HG03378 (cell line): ENCODE data around the gene DLGAP4.

Source experiments
- ATAC-seq: cut with Tn5 transposase; IDR thresholded peaks from one replicate; pipeline ENCODE4 v1.9.1; 2021; ENCODE audit warnings: mild to moderate bottlenecking, moderate library complexity; ENCODE audit not compliant: unreplicated experiment

Gene DLGAP4

DNA sequence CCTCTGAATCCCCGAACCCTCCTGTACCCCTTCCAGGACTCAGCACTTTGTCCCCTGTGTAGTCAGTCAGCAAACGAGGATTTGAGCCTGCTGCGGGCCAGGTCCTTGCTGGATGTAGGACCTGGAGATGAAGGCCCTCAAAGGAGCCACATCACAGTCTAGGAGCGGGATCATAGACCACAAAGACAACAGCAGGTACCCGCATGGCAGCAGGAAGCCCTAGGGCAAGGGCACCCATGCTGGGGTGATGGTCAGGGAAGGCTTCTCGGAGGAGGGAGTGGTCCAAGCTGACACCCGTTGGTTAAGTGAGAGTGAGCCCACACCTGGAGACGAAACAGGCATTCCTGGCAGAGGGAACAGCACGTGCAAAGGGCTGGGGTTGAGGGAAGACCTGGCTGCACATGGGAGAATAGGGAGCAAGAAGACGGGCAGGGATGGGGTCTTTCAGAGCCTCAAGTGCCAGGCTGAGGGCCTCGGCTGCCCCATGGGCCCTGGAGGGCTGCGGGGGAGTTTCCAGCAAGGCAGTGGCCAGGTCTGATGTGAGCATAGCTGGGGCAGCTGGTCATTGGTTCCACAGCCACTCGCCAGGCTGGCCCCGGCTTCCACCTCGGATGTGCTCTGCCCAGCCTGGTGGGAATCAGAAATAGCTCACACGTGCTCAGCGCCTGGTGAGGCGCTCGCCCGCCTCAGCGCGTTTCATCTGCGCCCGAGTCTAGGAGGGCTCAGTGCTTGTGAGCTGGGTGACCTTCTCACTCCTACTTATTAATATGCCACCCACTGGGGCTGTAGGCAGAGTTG lies 15.0 kb downstream of the DLGAP4 start:
- no peak for ATAC-seq

DNA sequence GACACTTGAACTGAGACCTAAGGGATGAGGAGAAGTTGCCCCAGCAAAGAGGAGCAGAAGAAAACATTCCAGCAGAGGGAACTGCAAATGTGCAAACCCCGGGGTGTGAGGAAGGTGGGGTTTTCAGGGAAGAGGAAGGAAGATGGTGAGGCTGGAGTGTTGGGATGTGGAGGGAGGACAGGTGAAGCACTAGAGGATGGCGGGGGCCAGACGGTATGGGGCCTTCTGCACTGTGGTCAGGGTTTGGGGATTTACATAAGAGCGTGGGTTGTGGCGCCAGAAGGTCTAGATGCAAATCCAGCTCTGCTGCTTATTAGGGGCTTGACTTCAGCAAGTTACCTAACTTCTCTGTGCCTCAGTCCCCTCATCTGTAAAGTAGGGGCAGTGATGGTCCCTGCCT lies 16.0 kb downstream of the DLGAP4 start:
- ATAC-seq, result no peak

DNA sequence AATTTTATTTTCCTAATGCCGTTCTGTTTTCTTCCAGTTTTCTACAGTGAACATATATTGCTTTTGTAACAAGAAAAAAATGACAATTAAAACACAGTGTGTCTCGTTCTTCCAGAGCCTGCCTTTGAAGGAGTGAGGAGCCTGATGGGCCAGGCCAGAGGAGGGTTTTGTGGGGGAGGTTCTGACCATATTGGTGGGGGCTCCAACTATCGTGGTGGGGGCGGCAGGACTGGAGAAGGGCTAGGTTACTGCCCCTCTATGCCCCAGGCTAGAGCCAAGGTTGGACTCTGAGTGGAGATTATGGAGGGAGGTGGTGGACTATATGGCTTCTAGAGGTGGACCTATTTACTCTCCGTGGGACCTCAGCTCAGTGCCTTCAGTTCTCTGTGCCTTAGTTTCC lies 24.0 kb downstream of the DLGAP4 start:
- ATAC-seq, result no peak

DNA sequence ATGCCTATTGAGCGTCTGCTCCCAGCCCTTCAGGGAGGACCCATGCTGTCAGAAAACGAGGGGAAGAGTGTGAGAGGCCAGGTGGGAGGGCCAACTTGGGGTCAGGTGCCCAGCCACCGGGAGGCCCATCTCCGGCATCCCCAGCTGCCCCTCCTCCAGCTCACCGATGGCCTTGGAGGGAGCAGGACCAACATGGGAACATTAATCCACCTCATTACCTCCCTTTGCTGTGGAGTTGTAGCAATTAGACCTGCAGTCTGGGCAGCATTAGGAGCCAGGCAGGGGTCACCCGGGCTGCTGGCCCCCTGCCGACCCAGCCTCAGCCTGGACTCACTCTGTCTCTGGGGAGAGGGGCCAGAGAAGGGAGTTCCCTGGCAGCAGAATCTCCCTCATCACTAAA lies 25.1 kb downstream of the DLGAP4 start:
- ATAC-seq, result no peak

DNA sequence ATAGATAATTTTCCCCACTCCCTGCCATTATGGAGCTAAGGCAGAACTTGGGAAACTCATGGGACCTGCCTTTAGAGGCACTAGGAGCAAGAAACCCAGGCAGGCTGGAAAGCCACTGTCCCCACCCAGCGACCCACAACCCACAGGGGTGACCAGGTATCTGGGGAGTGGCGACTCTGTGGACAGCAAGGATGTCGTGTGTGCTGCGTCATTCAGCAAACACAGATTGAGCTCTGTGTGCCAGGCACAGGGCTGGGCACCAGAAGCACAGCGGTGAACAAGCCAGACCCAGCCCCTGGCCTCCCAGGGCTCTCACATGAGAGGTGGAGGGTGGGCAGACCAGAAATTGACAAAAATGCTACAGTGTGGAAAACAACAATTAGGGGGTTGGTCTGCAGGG lies 27.7 kb downstream of the DLGAP4 start:
- ATAC-seq, result no peak

DNA sequence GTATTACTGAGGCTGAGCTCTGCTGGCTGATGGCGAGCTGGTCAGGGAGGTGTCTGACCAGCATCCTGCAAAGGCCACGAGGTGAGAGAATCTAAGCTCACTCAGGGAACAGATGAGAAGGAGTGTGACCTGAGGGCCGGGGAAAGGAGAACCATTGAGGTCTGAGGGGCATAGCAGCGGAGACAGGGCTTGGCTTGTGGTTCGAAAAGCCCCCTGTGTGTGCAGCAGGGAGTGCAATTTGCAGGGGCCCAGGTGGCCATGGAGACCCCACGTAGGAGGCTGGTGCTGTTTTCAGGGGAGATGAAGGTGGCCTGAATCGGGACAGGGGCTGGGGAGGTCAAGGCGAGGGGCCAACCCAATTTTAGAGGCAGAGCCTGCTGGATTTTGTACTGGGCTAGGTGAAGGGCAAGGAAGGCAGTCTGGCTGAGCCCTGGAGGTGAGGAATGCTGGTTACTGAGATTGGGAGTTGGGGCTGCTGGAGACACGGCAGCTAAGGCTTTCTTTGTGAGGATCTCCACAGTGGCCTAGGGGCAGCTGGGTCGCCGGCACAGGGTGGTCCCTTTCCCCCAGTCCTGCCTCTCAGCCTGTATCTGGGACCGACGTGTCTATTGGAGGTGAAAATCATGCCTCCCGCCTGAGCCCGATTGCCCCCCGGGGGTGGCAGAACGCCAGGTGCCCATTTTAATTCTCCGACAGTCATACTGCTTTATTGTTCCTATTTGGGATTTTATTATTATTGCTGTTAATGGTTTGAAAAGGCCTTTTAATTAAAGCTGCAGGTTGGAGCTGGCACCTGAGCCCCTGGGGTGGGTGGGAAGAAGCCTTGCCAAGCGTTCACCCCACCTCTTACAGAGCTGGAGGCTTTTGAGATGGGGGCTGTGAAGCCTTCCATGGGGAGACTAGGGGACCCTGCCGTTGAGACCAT lies 28.4 kb downstream of the DLGAP4 start:
- no peak for ATAC-seq

DNA sequence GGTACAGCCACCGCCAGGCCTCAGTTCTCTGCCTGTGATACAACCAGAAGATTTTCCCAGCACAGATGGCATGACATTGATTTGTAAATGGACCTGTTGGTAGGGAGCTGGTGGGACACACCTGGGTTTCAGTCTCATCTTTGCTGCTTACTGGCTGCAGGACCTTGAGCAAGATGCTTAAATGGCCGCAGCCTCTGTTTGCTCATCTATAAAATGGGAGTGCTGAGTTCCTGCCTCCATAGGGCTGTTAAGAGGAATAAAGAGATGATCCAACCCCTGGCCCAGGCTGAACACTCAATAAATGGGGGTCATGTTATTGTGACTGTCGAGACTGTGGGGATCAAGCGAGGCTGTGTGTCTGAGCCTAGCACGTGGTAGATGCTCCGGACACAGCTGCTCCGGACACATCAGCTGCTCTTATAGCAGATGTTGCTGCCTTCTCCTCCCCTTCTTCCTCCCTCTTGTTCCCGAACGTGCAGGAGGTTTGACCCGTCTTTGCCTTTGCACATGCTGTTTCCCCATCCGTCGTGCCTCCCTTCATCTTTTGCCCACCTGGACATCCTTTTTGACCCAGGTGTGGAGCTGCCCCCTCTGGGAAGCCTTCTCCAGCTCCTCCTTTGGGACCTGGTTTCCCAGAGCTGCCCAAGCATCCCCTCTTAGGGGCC lies 29.2 kb downstream of the DLGAP4 start:
- no peak for ATAC-seq

DNA sequence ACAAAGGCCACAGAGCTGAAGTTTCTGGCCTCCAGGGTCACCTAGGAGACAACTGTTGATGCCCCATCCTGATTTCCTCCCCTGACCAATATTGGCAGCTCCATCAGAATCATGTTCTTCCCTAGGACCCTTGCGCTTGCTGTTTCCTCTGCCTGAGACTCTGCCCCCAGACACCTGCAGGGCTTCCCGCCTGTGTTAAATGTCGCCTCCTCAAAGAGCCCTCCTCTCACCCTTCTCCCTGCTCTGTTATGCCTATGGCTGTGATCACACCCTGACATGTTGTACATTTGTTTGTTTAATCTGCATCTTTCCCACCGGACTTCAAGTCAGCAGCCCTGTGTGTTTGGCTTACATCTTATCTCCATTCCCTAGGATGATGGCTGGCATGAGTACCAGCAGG lies 30.1 kb downstream of the DLGAP4 start:
- no peak for ATAC-seq

DNA sequence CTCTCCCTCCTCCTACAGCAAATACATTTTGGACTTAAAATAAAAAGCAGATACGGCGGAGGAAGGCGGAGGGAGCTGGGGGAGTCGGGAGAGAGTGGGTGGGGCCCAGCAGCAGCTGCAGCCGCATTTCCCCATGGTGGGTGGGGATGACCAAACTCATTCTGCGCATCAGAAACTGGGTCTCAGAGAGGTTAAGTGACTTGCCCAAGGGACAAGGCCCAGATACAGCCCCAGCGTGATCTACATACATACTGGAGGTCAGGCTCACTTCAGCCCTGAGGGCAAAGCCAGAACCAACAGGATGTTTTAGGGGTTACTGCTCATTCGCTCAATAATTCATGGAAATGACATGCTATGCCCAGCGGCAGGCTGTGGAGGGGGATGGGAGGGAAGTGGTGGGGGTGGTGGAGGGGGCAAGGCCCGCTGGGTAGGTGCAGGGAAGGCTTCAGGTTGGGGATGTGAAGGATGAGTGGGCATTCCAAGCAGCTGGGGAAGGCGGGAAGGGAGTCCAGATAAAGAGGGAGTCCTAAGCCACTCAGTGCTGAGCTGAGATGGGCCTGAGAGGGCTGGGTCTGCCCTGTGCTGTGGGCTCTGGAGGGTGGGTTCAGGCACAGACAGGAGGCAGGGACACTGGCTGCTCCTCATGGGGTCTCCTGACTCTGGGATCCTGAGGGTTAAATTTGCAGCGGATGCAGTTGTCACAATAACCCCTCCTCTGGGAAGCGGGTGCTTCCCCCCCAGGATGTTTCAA lies 31.0 kb downstream of the DLGAP4 start:
- no peak for ATAC-seq

DNA sequence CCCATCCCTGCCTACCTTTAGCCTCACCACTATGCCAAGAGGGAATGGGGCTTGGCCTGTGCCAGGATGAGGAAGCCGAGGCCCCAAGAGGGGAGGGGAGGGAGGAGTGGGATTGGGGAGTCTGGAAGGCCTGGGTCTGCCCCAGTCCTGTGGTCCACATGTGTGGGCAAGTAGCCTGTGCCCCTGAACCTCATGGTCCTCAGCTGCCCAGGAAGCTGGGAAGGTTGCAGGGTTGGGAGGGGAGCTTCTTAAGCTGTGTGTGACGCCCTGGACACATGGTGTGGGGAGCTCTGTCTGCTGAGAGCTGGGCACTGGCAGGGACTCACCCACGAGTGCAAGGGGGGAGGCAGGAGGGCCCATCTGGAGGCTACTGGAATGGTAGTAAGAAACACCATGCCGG lies 31.7 kb downstream of the DLGAP4 start:
- ATAC-seq, result no peak

DNA sequence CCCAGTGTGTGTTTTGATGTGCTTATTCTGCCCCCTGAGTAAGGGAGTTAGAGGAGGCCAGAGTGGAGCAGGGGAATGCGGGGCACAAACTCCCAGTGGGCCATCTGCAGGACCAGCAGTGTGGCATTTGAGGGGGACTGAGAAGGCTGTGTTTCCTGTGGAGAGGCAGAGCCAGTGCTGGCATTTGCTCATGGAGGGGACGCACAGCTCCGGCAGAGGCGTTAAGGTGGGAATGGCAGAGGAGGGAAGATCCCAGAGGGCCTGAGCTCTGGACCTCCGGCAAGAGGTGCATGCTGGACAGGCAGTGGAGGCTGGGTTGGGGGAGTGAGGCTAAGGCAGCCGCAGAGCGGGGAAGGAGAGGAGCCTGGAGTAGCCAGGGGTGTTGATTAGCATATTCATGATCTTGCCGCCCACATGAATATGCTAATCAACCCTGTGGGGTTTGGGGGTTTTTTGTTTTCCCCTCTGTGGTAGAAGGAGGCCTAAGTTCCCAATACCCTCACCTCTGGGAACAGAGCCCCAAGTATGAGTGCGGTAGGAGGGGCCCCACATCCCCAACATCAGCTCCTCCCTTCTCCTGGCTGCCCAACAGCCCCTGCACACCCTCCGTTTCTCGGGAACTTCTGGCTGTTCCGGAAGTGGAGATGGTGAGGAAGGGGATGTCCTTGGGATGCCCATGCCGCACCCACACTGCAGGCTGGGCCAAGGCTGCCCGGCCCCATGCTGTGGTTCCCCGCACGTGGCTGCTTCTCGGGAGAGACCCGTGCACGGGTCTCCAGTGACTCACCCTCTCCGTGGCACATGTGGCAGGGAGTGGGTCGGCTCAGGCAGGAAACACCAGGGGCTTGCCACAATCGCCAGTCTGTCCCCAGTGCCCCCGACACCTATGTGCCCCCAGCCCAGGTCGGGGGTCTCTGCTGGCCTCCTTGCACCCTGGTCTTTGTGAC lies 33.8 kb downstream of the DLGAP4 start:
- no peak for ATAC-seq

DNA sequence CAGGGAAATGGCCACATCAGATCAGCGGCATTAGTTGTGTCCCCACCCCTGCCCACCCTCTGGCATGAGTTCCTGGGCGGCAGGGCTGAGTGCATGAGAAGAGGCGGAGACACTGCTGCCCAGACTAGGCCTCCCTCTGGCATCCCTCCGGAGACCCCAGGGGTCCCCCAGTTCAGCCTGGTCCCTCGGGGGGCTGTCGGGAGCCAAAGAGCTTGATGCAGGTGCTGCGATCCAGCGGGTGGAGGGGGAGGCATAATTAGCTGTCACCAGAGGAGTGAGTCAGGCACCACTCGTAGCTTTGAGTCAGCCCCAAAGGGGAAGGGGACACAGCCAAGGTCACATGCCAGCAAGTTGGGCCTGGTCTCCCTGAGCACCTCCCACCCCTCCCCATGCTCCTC lies 34.5 kb downstream of the DLGAP4 start:
- ATAC-seq, result no peak

DNA sequence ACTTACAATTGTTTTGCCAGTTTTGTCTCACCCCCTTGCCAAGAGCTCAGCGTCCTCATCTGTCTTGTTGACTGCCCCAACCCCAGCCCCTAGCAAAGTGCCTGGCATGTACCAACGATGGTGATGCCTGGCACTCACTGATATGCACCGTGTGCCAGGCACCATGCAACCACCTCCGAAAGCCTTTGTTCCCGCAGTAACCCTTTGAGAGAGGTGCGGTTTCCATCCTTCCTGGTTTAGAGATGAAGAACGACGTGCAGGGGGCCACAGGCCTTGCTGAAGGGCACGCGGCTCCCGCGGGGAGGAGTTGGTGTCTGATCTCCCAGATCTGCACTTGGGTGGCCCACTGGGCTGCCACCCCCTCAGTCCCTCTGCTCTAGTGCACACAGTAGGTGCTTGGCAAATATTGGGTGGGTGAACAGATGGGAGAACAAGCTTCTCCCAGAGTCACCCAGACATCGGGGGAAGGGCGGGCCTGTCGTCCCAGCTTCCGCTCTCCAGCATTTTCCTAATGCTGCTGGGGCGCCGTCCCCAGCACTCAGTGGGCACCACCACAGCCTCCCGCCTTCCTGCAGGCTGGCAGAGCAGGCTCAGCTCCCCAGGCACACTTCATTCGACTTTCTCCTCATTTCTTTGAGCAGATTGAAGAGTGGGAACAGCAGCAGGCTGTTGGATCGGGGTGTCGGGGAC lies 35.3 kb downstream of the DLGAP4 start:
- ATAC-seq, result no peak

DNA sequence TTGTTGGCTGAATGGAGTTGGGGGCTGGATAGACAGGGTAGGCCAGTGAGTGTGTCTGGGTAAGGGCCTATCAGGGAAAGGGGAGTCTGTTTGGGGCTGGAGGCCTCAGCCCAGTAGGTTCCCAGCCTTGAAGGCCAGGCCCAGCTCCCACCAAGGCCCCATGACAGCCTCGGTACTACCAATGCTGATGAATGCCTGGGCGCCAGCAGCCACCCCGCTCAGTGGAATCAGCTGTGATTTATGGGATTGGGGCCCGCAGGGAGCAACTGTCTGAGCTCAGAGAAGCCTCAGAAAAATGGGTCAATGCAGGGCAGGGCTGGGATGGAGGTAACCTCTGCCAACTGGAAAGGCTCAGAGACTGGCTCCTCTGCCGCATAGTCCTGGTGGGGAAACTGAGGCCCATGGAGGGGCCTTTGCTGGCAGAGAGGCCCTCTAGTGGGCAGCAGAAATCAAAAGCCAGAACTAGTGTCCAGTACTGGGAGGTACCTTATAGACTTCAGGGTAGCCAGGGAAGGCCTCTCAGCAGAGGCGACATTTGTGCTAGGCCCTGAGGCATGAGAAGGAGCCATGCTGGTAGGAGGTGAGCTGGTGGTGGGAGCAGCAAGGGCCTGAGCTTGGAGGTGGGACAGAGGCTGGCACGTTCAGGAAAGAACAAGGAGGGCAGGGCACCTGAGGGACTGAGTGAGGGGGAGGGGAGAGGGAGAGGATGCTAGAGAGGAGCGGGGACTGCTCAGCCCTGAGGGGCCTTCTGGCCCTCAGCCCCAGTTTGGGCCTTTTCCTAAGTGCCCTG lies 36.4 kb downstream of the DLGAP4 start:
- ATAC-seq, result no peak

DNA sequence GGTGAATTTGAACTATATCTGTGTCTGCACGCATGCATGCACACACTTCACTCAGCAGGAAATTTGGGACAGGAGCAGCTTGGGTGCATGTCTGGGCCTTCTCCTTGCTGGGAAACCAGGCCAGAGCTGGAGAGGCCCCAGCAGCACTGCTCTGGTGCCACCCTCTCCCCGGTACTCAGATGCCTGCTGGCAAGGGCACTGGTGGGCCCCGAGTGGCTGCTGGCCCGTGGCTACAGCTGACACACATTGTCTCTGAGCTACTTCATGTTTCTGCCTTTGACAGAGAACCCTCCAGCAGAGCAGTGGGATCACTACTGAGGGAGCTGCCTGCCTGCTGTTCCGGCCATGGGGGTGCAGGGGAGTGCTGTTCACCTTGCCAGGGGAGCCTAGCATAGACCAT lies 37.5 kb downstream of the DLGAP4 start:
- no peak for ATAC-seq

DNA sequence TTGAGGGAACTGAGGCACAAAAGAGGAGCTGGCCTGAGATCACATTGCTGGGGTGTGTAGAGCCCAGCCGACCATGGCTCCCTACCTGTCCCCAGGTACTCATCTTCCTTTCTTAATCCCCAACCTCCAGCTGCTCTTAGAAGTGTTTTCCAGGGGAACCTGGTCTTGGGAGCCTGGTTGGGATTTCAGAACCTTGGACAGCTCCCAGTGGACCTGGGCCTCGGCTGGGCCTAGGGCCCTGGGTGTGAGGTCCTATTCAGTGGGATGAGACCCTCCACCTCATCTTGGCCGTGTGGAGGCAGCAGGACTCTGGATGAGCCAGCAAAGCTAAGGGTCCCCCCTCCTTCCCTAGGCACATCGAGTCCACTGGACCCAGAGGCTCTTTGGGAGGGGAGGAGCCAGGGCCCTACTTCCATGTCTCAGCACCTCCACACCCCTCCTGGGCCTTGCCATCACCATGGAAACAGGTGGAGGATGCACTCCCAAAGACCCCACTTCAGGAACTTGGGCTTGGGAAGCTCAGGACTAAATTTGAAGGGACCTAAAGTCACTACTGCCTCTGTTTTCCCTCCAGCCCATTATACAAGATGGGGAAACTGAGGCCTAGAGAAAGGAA lies 38.5 kb downstream of the DLGAP4 start:
- no peak for ATAC-seq

DNA sequence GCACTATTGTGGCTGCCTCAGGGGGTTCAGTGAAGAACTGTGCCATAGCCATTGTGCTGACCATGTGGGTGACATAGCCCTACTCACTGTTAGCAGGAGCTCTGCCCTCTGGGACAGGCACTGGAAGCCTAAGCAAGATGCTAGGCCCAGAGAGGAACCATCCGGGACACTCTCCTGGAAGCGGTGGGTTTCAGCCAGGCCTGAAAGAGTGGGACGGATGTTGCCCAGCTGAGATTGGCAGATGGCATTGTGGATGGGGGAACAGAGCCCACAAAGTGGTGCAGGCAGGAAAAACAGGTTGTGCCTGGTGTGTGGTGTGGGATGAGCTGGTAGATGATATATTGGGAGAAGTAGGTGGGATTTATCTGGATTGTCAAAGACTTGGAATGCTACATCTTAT lies 40.1 kb downstream of the DLGAP4 start:
- no peak for ATAC-seq
